ENCODE measurements around the gene PABPN1L. TPM values are rescaled to one million over a fixed set of nuclear protein-coding genes. Genes with fewer than 3 reads are reported as not detected.

PABPN1L gene
- total and polyA plus RNA-seq, 2 of the 13 experiments (the other 11 are each of a cell fraction or from before 2014, with no cell fraction given), result not detected

DNA sequence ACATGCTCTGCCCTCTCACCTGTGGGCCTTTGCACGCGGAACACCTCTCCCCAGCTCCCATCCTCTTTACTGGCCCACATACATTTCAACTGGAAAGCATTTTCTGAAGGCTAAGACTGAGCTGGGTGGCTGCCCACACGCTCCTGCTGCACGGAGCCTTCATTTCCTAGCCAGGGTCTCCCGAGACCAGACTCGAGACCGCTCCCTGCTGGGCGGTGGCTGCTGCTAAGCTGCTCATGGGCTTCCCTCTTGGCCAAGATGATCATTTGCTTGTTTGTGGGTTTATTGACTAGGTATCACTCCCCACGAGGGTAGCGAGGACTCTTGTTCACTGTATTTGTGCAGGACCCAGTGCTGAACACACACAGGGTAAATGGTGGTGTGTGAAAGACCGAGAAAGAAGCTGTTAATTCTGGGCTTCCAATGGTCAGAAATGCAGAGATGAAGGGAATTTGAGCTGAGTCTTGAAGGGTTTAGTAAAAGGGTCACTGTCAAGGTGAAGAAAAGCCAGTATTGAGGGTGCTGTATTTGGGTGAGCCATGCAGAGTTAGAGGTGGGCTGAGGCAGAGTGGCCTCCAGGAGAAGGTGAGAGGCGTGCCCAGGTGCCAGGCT lies 8.6 kb downstream of the PABPN1L start (continued):
- TF ChIP-seq CAMTA2 (CRISPR knock-in tag; IDR thresholded peaks at IDR 0.05; ENCODE audit: borderline replicate concordance) (peak; percentile 7; the same call in 1 of the 2 replicates), MLXIP (CRISPR knock-in tag; IDR thresholded peaks at IDR 0.05; ENCODE audit: borderline replicate concordance) (no peak), MIER3 (CRISPR knock-in tag; IDR thresholded peaks at IDR 0.05; ENCODE audit: borderline replicate concordance) (0 out of 2 replicates have a peak, but pooled peaks have one; percentile 27), SKIL (CRISPR knock-in tag; IDR thresholded peaks at IDR 0.05; ENCODE audit: borderline replicate concordance) (0 out of 2 replicates have a peak, but pooled peaks have one; percentile 16), ZNF788 (CRISPR knock-in tag; IDR thresholded peaks at IDR 0.05; ENCODE audit: borderline replicate concordance) (0 out of 2 replicates have a peak, but pooled peaks have one; percentile 17), ZNF772 (CRISPR knock-in tag; IDR thresholded peaks at IDR 0.05) (no peak), ZNF607 (CRISPR knock-in tag; IDR thresholded peaks at IDR 0.05; ENCODE audit: borderline replicate concordance) (no peak), GATAD2A (CRISPR knock-in tag; IDR thresholded peaks at IDR 0.05) (0 out of 2 replicates have a peak, but pooled peaks have one; percentile 37), ELF3 (CRISPR knock-in tag; IDR thresholded peaks at IDR 0.05) (peak; percentile 44; the same call in 1 of the 2 replicates), NFRKB (IDR thresholded peaks at IDR 0.05) (no peak), RERE (CRISPR knock-in tag; IDR thresholded peaks at IDR 0.05; ENCODE audit: low read depth) (no peak), ZNF761 (CRISPR knock-in tag; conservative IDR thresholded peaks at IDR 0.05) (peak; percentile 52; the same call in 1 of the 2 replicates)
- TF ChIP-seq, protein P1, sequence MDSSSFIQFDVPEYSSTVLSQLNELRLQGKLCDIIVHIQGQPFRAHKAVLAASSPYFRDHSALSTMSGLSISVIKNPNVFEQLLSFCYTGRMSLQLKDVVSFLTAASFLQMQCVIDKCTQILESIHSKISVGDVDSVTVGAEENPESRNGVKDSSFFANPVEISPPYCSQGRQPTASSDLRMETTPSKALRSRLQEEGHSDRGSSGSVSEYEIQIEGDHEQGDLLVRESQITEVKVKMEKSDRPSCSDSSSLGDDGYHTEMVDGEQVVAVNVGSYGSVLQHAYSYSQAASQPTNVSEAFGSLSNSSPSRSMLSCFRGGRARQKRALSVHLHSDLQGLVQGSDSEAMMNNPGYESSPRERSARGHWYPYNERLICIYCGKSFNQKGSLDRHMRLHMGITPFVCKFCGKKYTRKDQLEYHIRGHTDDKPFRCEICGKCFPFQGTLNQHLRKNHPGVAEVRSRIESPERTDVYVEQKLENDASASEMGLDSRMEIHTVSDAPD (CRISPR knock-in tag; IDR thresholded peaks at IDR 0.05), result no peak
- TF ChIP-seq, protein P2, sequence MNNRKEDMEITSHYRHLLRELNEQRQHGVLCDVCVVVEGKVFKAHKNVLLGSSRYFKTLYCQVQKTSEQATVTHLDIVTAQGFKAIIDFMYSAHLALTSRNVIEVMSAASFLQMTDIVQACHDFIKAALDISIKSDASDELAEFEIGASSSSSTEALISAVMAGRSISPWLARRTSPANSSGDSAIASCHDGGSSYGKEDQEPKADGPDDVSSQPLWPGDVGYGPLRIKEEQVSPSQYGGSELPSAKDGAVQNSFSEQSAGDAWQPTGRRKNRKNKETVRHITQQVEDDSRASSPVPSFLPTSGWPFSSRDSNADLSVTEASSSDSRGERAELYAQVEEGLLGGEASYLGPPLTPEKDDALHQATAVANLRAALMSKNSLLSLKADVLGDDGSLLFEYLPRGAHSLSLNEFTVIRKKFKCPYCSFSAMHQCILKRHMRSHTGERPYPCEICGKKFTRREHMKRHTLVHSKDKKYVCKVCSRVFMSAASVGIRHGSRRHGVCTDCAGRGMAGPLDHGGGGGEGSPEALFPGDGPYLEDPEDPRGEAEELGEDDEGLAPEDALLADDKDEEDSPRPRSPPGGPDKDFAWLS (CRISPR knock-in tag; IDR thresholded peaks at IDR 0.05; ENCODE audit: borderline replicate concordance), result no peak

All from HepG2 (cell line).